Liver (tissue), 3 donors: ENCODE data around the gene FBXW7.

Experiments used
- CTCF ChIP-seq: fragments of 150-350 bp; IDR thresholded peaks from 2 replicates; pipeline ENCODE4 v1.5.1; 2017; ENCODE audit warnings: improper control_type of control experiment, low read depth, low read length; ENCODE audit not compliant: missing input control
- HNF4G ChIP-seq: IDR thresholded peaks from 2 replicates; pipeline ENCODE4 v1.6.1; 2016; ENCODE audit warnings: antibody characterized with exemption
- REST ChIP-seq: IDR thresholded peaks from 2 replicates; pipeline ENCODE4 v1.6.1; 2016; ENCODE audit warnings: antibody characterized with exemption, mild to moderate bottlenecking
- YY1 ChIP-seq: IDR thresholded peaks from 2 replicates; pipeline ENCODE4 v1.6.1; 2016; ENCODE audit warnings: antibody characterized with exemption, mild to moderate bottlenecking
- TF ChIP-seq, protein P1 (sequence below): IDR thresholded peaks from 2 replicates; pipeline ENCODE4 v1.6.1; 2016; ENCODE audit warnings: antibody characterized with exemption
- donor health status: healthy.
- donor health status: healthy.

- TF ChIP-seq CTCF, result no peak
- no peak for TF ChIP-seq YY1
- no peak for TF ChIP-seq HNF4G
- no peak for TF ChIP-seq REST
- TF ChIP-seq, protein P1, sequence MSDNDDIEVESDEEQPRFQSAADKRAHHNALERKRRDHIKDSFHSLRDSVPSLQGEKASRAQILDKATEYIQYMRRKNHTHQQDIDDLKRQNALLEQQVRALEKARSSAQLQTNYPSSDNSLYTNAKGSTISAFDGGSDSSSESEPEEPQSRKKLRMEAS, result no peak
These were observed 254.7 kb downstream of the FBXW7 start for GRCh38 chr4:152281211-152281610.
